Skeletal muscle tissue (tissue), 4 donors: Measurements from ENCODE around the gene BDH1. TPM values are rescaled to one million over a fixed set of nuclear protein-coding genes. Genes with fewer than 3 reads are reported as not detected.
"Not testable (repeated sequence)": the region's sequence is repeated elsewhere in the genome, so short reads cannot be mapped to it uniquely, and the experiment has no call there.

Experiments
- H3K27ac ChIP-seq: one replicate; pipeline ENCODE4 v1.7.0; 2013; ENCODE audit warnings: mild to moderate bottlenecking, low read depth, low read length, inconsistent platforms
- H3K27me3 ChIP-seq, 3 donors: one replicate each; pipeline ENCODE4 v1.7.0; 2013; ENCODE audit warnings: low read length in 3 of 3; ENCODE audit not compliant: control insufficient read depth in 3 of 3, insufficient read depth in 3 of 3
- H3K36me3 ChIP-seq, 3 donors: one replicate each; pipeline ENCODE4 v1.7.0; 2013; ENCODE audit warnings: low read length in 3 of 3; ENCODE audit not compliant: control insufficient read depth in 3 of 3, insufficient read depth in 3 of 3
- H3K4me1 ChIP-seq, 3 donors: one replicate each; pipeline ENCODE4 v1.7.0; 2013; ENCODE audit warnings: low read length in 3 of 3, mild to moderate bottlenecking in 3 of 3; ENCODE audit not compliant: control insufficient read depth in 3 of 3, insufficient read depth in 3 of 3
- H3K4me3 ChIP-seq, 3 donors: one replicate each; pipeline ENCODE4 v1.7.0; 2013; ENCODE audit warnings: low read length in 3 of 3
- H3K9ac ChIP-seq, 3 donors: one replicate each; pipeline ENCODE4 v1.7.0; 2013; ENCODE audit warnings: low read length in 3 of 3, mild to moderate bottlenecking in 3 of 3, moderate library complexity in 2 of 3, low read depth in 1 of 3
- H3K9me3 ChIP-seq, 3 donors: one replicate each; pipeline ENCODE4 v1.7.0; 2013; ENCODE audit warnings: low read length in 3 of 3; ENCODE audit not compliant: control insufficient read depth in 3 of 3
- total RNA-seq: library from RNA; depleted of rRNA; stranded (reverse); fragments of >200 nt; gene quantifications from one replicate; pipeline ENCODE4 v1.2.3, GENCODE V29; 2014
- donor health status: Osteomylitis.

BDH1 gene
- total RNA-seq, 1 donor from 2014 or later = 2.6 TPM

GRCh38 chr3:197595470-197596185 lies 39.9 kb upstream of the BDH1 start:
- Histone ChIP-seq H3K36me3 (peaks cover 0 to 6% (median under 1%) of the 10 kb centered on the region in 3 donors), H3K27me3 (no peaks in the 10 kb centered on the region), H3K9me3 (no peaks in the 10 kb centered on the region), H3K9ac (peak overlapping the region in 1 of 3 donors; percentile 25), H3K4me3 (no peak overlapping the region), H3K27ac (no peak overlapping the region), H3K4me1 (peaks cover 6 to 8% (median 6%) of the 10 kb centered on the region in 3 donors)

- no peaks in the 10 kb centered on the region for H3K4me1 ChIP-seq
- no peaks in the 10 kb centered on the region for H3K9me3 ChIP-seq
- no peak overlapping the region for H3K9ac ChIP-seq
- no peaks in the 10 kb centered on the region for H3K27me3 ChIP-seq
- no peak overlapping the region for H3K27ac ChIP-seq
- no peaks in the 10 kb centered on the region for H3K36me3 ChIP-seq
- no peak overlapping the region for H3K4me3 ChIP-seq
Observed at GRCh38 chr3:197593046-197593380, 37.2 kb upstream of the BDH1 start.

GRCh38 chr3:197592361-197593045 lies 36.7 kb upstream of the BDH1 start:
- no peaks in the 10 kb centered on the region for H3K36me3 ChIP-seq
- H3K4me3 ChIP-seq = no peak overlapping the region
- H3K9ac ChIP-seq = no peak overlapping the region

GRCh38 chr3:197591816-197592215 lies 36.0 kb upstream of the BDH1 start:
- H3K9me3 ChIP-seq = no peaks in the 10 kb centered on the region
- H3K4me3 ChIP-seq = no peak overlapping the region
- H3K36me3 ChIP-seq = no peaks in the 10 kb centered on the region
- no peaks in the 10 kb centered on the region for H3K4me1 ChIP-seq
- no peak overlapping the region for H3K9ac ChIP-seq
- H3K27ac ChIP-seq = no peak overlapping the region
- no peaks in the 10 kb centered on the region for H3K27me3 ChIP-seq

More at GRCh38 chr3:197592361-197593045, 36.7 kb upstream of the BDH1 start:
- Histone ChIP-seq H3K27me3 (no peaks in the 10 kb centered on the region), H3K27ac (no peak overlapping the region), H3K9me3 (no peaks in the 10 kb centered on the region), H3K4me1 (no peaks in the 10 kb centered on the region)

- no peak overlapping the region for H3K4me3 ChIP-seq
- no peaks in the 10 kb centered on the region for H3K9me3 ChIP-seq
- H3K36me3 ChIP-seq = no peaks in the 10 kb centered on the region
- H3K27me3 ChIP-seq = no peaks in the 10 kb centered on the region
- H3K4me1 ChIP-seq = no peaks in the 10 kb centered on the region
- H3K9ac ChIP-seq = peak overlapping the region in 1 of 3 donors; percentile 16
- H3K27ac ChIP-seq = no peak overlapping the region
Observed at GRCh38 chr3:197590313-197590962, 34.7 kb upstream of the BDH1 start.

GRCh38 chr3:197589545-197589944 lies 33.8 kb upstream of the BDH1 start:
- no peak overlapping the region for H3K9ac ChIP-seq
- no peak overlapping the region for H3K27ac ChIP-seq
- H3K27me3 ChIP-seq = no peaks in the 10 kb centered on the region
- no peaks in the 10 kb centered on the region for H3K9me3 ChIP-seq
- H3K36me3 ChIP-seq = no peaks in the 10 kb centered on the region
- H3K4me1 ChIP-seq = no peaks in the 10 kb centered on the region
- no peak overlapping the region for H3K4me3 ChIP-seq

GRCh38 chr3:197586768-197587167 lies 31.0 kb upstream of the BDH1 start:
- H3K27ac ChIP-seq, H3K9me3 ChIP-seq, H3K9ac ChIP-seq, H3K4me1 ChIP-seq, H3K27me3 ChIP-seq, H3K4me3 ChIP-seq, H3K36me3 ChIP-seq: not testable (repeated sequence)

GRCh38 chr3:197586181-197586580 lies 30.4 kb upstream of the BDH1 start:
- no peaks in the 10 kb centered on the region for H3K36me3 ChIP-seq
- H3K27me3 ChIP-seq = no peaks in the 10 kb centered on the region
- no peak overlapping the region for H3K4me3 ChIP-seq
- H3K4me1 ChIP-seq = no peaks in the 10 kb centered on the region
- H3K9ac ChIP-seq = no peak overlapping the region
- no peaks in the 10 kb centered on the region for H3K9me3 ChIP-seq
- no peak overlapping the region for H3K27ac ChIP-seq

GRCh38 chr3:197584733-197585132 lies 29.0 kb upstream of the BDH1 start:
- Histone ChIP-seq H3K4me3 (no peak overlapping the region), H3K9ac (no peak overlapping the region), H3K36me3 (no peaks in the 10 kb centered on the region), H3K9me3 (no peaks in the 10 kb centered on the region), H3K27me3 (no peaks in the 10 kb centered on the region), H3K4me1 (peaks cover 0 to 3% (median 0%) of the 10 kb centered on the region in 3 donors), H3K27ac (no peak overlapping the region)

GRCh38 chr3:197583371-197583770 lies 27.6 kb upstream of the BDH1 start:
- Histone ChIP-seq H3K27me3 (no peaks in the 10 kb centered on the region), H3K27ac (no peak overlapping the region), H3K9me3 (no peaks in the 10 kb centered on the region), H3K36me3 (peaks cover 2% of the 10 kb centered on the region in 3 donors), H3K4me3 (no peak overlapping the region), H3K4me1 (peaks cover 0 to 3% (median 0%) of the 10 kb centered on the region in 3 donors), H3K9ac (no peak overlapping the region)
